K562 (cell line): ENCODE results near the gene MTHFR. TPM values are rescaled to one million over a fixed set of nuclear protein-coding genes. Genes with fewer than 3 reads are reported as not detected.
A peak's percentile ranks its signal among the peaks of the same experiment; 100 is the strongest.

Experiments used
- ATAC-seq: fragments of 200-7000 bp; cut with Tn5 transposase; 3 replicates; pipeline ENCODE4 v1.9.1; 2020; ENCODE audit warnings: moderate library complexity
- BruUV-seq: library from RNA; stranded (reverse); fragments of 400-500 nt; replicated peaks from 2 replicates; lab custom pipeline; 2021; lab: Mats Ljungman, UMichigan
- CTCF ChIA-PET: fragments of 300-600 bp; formaldehyde crosslinking; extraction: SDS; loops from one replicate; lab custom pipeline; 2021; ENCODE audit warnings: low intra/inter-chr PET ratio; lab: Yijun Ruan, JAX
- POLR2A ChIA-PET: fragments of 300-600, 350-650 bp; sonication (Branson Sonifier 250); formaldehyde crosslinking; extraction: SDS; loops from one replicate; lab custom pipeline; 2021; ENCODE audit warnings: antibody characterized with exemption, inconsistent platforms; lab: Yijun Ruan, JAX
- DNase-seq, 4 experiments: peaks; one replicate each; pipeline versions ENCODE4 v3.0.0 to v3.0.0-alpha.2; 2011 to 2018; ENCODE audit warnings: low spot score in 3 of 4, mixed read lengths in 3 of 4; ENCODE audit errors: extremely low read depth in 1 of 4
- FAIRE-seq: peaks from 2 replicates; lab custom pipeline; 2011; peaks lifted over from hg19 to GRCh38; lab: Jason Lieb, UNC
- H2AFZ ChIP-seq: 2 replicates; pipeline ENCODE4 v1.6.0; 2011; ENCODE audit warnings: low read depth, low read length, control low read depth, inconsistent platforms
- H3K27ac ChIP-seq: fragments of 200-600 bp; 3 replicates; pipeline ENCODE4 v1.8.0; 2011; ENCODE audit warnings: low read depth, mild to moderate bottlenecking, control low read depth, inconsistent platforms, low read length, moderate library complexity, mixed read lengths; ENCODE audit errors: extremely low read depth
- H3K27me3 ChIP-seq, 2 experiments: fragments of 300-600 bp in 1 of 2; 2 replicates in 1 of 2; 3 replicates in 1 of 2; pipeline versions ENCODE4 v1.6.0 to v1.8.0; 2011; ENCODE audit warnings: inconsistent platforms in 2 of 2, low read length in 2 of 2, mild to moderate bottlenecking in 1 of 2, mixed read lengths in 1 of 2, moderate library complexity in 1 of 2; ENCODE audit not compliant: control insufficient read depth in 2 of 2, insufficient read depth in 2 of 2
- H3K36me3 ChIP-seq: fragments of 300-600 bp; 3 replicates; pipeline ENCODE4 v1.8.0; 2011; ENCODE audit warnings: mild to moderate bottlenecking, low read length, inconsistent platforms; ENCODE audit not compliant: control insufficient read depth, insufficient read depth
- H3K4me1 ChIP-seq, 2 experiments: fragments of 200-600 bp in 1 of 2; replicated peaks in 1 of 2; 2 replicates in 1 of 2; 3 replicates in 1 of 2; pipeline versions ENCODE4 v1.5.1 to v1.8.0; 2011; ENCODE audit warnings: inconsistent platforms in 2 of 2, low read length in 2 of 2, mild to moderate bottlenecking in 1 of 2, mixed read lengths in 1 of 2, moderate library complexity in 1 of 2; ENCODE audit not compliant: control insufficient read depth in 2 of 2, insufficient read depth in 2 of 2
- H3K4me2 ChIP-seq: 2 replicates; pipeline ENCODE4 v1.6.1; 2011; ENCODE audit warnings: low read length, control low read depth, inconsistent platforms, mixed read lengths; ENCODE audit not compliant: insufficient read depth
- H3K4me3 ChIP-seq: fragments of 200-600 bp; sonication (generic), shearing (Covaris generic); 2 replicates; pipeline ENCODE4 v1.5.1; 2016; ENCODE audit warnings: control low read depth, inconsistent platforms
- H3K79me2 ChIP-seq: fragments of 200-600 bp; 3 replicates; pipeline ENCODE4 v1.8.0; 2011; ENCODE audit warnings: low read length, inconsistent platforms; ENCODE audit not compliant: control insufficient read depth, insufficient read depth
- H3K9ac ChIP-seq, 2 experiments: 2 replicates each; pipeline versions ENCODE4 v1.6.0 to v1.6.1; 2011; ENCODE audit warnings: low read depth in 2 of 2, low read length in 2 of 2, control low read depth in 1 of 2, inconsistent platforms in 1 of 2, mild to moderate bottlenecking in 1 of 2, mixed read lengths in 1 of 2; ENCODE audit not compliant: insufficient read depth in 1 of 2
- H3K9me1 ChIP-seq: one replicate; pipeline ENCODE4 v1.6.0; 2011; ENCODE audit warnings: inconsistent platforms, mild to moderate bottlenecking, low read length, moderate library complexity; ENCODE audit not compliant: control insufficient read depth, insufficient read depth
- H3K9me3 ChIP-seq: replicated peaks from 2 replicates; pipeline ENCODE4 v1.5.1; 2011; ENCODE audit warnings: low read depth, low read length, inconsistent platforms; ENCODE audit not compliant: control insufficient read depth, insufficient read depth
- H4K20me1 ChIP-seq: replicated peaks from 2 replicates; pipeline ENCODE4 v1.6.1; 2011; ENCODE audit warnings: low read length, inconsistent platforms, mixed read lengths; ENCODE audit not compliant: control insufficient read depth, insufficient read depth
- BRCA1 ChIP-seq, 2 experiments: fragments of 450-650 bp in 1 of 2; sonication (generic) in 1 of 2; formaldehyde crosslinking in 1 of 2; IDR thresholded peaks; 2 replicates each; pipeline versions ENCODE4 v1.5.0 to v1.6.1; 2017 to 2020; ENCODE audit warnings: mild to moderate bottlenecking in 1 of 2, missing genetic modification reagents in 1 of 2
- C11orf30 ChIP-seq: fragments of 450-650 bp; IDR thresholded peaks from 2 replicates; pipeline ENCODE4 v1.6.1; 2016; ENCODE audit warnings: low read depth, mild to moderate bottlenecking
- CBX2 ChIP-seq: fragments of 200-600 bp; sonication (generic); IDR thresholded peaks from one replicate; pipeline ENCODE4 v1.6.1; 2012; ENCODE audit warnings: mild to moderate bottlenecking, low read length, inconsistent platforms; ENCODE audit not compliant: insufficient read depth, poor library complexity, severe bottlenecking
- CHAMP1 ChIP-seq: fragments of 450-650 bp; IDR thresholded peaks from 2 replicates; pipeline ENCODE4 v1.6.1; 2016; ENCODE audit warnings: mild to moderate bottlenecking
- ELK1 ChIP-seq: sonication (generic); formaldehyde crosslinking; IDR thresholded peaks from 2 replicates; pipeline ENCODE4 v1.8.1; 2022; ENCODE audit warnings: missing genetic modification reagents
- GTF2F1 ChIP-seq: IDR thresholded peaks from 2 replicates; pipeline ENCODE4 v1.6.1; 2011; ENCODE audit warnings: low read depth, low read length, improper control_type of control experiment
- HEY1 ChIP-seq: fragments of 250-450 bp; sonication (Bioruptor Pico); IDR thresholded peaks from 2 replicates; pipeline ENCODE4 v1.5.0; 2020; ENCODE audit warnings: mild to moderate bottlenecking, moderate library complexity, borderline replicate concordance
- HMBOX1 ChIP-seq: sonication (generic); IDR thresholded peaks from 2 replicates; pipeline ENCODE4 v1.6.1; 2016
- HOXB6 ChIP-seq: fragments of 250-450 bp; sonication (Bioruptor Pico); IDR thresholded peaks from 2 replicates; pipeline ENCODE4 v1.5.1; 2022; ENCODE audit warnings: mild to moderate bottlenecking, borderline replicate concordance
- MEF2D ChIP-seq: conservative IDR thresholded peaks from 2 replicates; pipeline ENCODE4 v1.6.1; 2016; ENCODE audit warnings: low read depth, missing genetic modification characterization, missing compliant biosample characterization
- PHTF2 ChIP-seq: fragments of 250-450 bp; sonication (Bioruptor Pico); IDR thresholded peaks from 2 replicates; pipeline ENCODE4 v1.5.0; 2021; ENCODE audit warnings: mild to moderate bottlenecking
- POLR3G ChIP-seq: IDR thresholded peaks from 2 replicates; pipeline ENCODE4 v1.6.1; 2011; ENCODE audit not compliant: insufficient read length, insufficient replicate concordance; ENCODE audit errors: extremely low read depth
- TSHZ1 ChIP-seq: fragments of 250-450 bp; sonication (Bioruptor Pico); IDR thresholded peaks from 2 replicates; pipeline ENCODE4 v1.4.0; 2020; ENCODE audit warnings: mild to moderate bottlenecking, moderate library complexity
- ZKSCAN3 ChIP-seq: fragments of 250-450 bp; sonication (Bioruptor Pico); IDR thresholded peaks from 2 replicates; pipeline ENCODE4 v1.4.0; 2020
- ZSCAN32 ChIP-seq: fragments of 450-650 bp; formaldehyde crosslinking; IDR thresholded peaks from 2 replicates; pipeline ENCODE4 v1.4.0; 2020; ENCODE audit warnings: mild to moderate bottlenecking, moderate library complexity
- WGBS: fragments of 100-300 bp; shearing (Covaris generic); methylation state at CpG from one replicate; pipeline ENCODE4 v1.1.6; 2016; ENCODE audit warnings: low coverage, mixed read lengths; ENCODE audit not compliant: insufficient coverage; ENCODE audit errors: missing lambda C conversion rate; 5-methylcytosine and 5-hydroxymethylcytosine counted together
- in situ Hi-C: fragments of 300-500 bp; cut with MboI; formaldehyde crosslinking; loops from 4 replicates; pipeline ENCODE4 v1.15.0; 2018; ENCODE audit warnings: inconsistent platforms, mixed read lengths
- intact Hi-C: fragments of 100-400 bp; cut with micrococcal nuclease; formaldehyde crosslinking; loops from 2 replicates; pipeline ENCODE4 v1.14.2; 2022
- polyA plus RNA-seq, 8 experiments: library from polyadenylated mRNA; depleted of rRNA in 4 of 8; stranded (reverse) in 5 of 8; unstranded in 3 of 8; fragments of >200 nt; fragmentation: Nextera tagmentation in 2 of 8; fragmentation: Illumina TruSeq in 1 of 8; extraction: Ambion mirVana in 2 of 8; extraction: Trizol in 1 of 8; gene quantifications; 2 replicates each; pipeline versions ENCODE4 v1.2.1 to v1.2.3, GENCODE V29; 2011 to 2014; ENCODE audit warnings: inconsistent platforms in 1 of 8, missing spikeins in 1 of 8
- total RNA-seq, 7 experiments: library from RNA; depleted of rRNA in 6 of 7; stranded (reverse); fragments of >200 nt in 6 of 7; fragmentation: Illumina TruSeq in 2 of 7; extraction: Trizol in 2 of 7; gene quantifications; 2 replicates each; pipeline versions ENCODE4 v1.2.1 to v1.2.3, GENCODE V29; 2011 to 2021; ENCODE audit warnings: low replicate concordance in 1 of 7

The MTHFR gene
- total and polyA plus RNA-seq, 9 of the 15 experiments (the other 6 are each of a cell fraction or from before 2014, with no cell fraction given) = 5.0 to 104 (median 62.6) TPM

- H3K79me2 ChIP-seq = no peaks in the 10 kb centered on the region
- CTCF ChIA-PET = no interaction called here
- H2AFZ ChIP-seq = no peak overlapping the region
- DNase-seq (no peak), ATAC-seq (no peak), FAIRE-seq (no peak)
- TF ChIP-seq MEF2D (tag) = no peak
- no peak for TF ChIP-seq C11orf30
- no peak for TF ChIP-seq POLR3G
- TF ChIP-seq CBX2 = no peak
- no peak for TF ChIP-seq GTF2F1
- TF ChIP-seq PHTF2 (CRISPR knock-in tag) = no peak
- no peak for TF ChIP-seq ZKSCAN3 (CRISPR knock-in tag)
- TF ChIP-seq ELK1 (CRISPR knock-in tag) = no peak
- no peak for TF ChIP-seq HOXB6 (CRISPR knock-in tag)
- TF ChIP-seq TSHZ1 = no peak
- no peak for TF ChIP-seq BRCA1 (IDR thresholded peaks at IDR 0.05)
- TF ChIP-seq BRCA1 (CRISPR knock-in tag; IDR thresholded peaks at IDR 0.05) = no peak
- no peak for TF ChIP-seq ZSCAN32 (CRISPR knock-in tag)
- TF ChIP-seq HMBOX1 = no peak
- no peak for TF ChIP-seq HEY1 (CRISPR knock-in tag)
- no peak for TF ChIP-seq CHAMP1
- 71% methylated on average over 9 of the region's 9 CpGs for WGBS
- H3K9me1 ChIP-seq = no peaks in the 10 kb centered on the region
- peaks cover 15 to 21% of the 10 kb centered on the region in 2 experiments for H3K4me1 ChIP-seq
- no TSS peak for BruUV-seq
- peaks cover 37% of the 10 kb centered on the region for H3K36me3 ChIP-seq
- H3K27ac ChIP-seq = no peak overlapping the region
- H3K4me2 ChIP-seq = no peak overlapping the region
- H4K20me1 ChIP-seq = peaks cover 5% of the 10 kb centered on the region; the same call in 1 of the 2 replicates
- in situ Hi-C loops = no loop called here
- H3K4me3 ChIP-seq = no peak overlapping the region
- no peaks in the 10 kb centered on the region for H3K9me3 ChIP-seq
- peaks cover 0 to 7% of the 10 kb centered on the region in 2 experiments; a peak in 2 of 5 replicates for H3K27me3 ChIP-seq
- POLR2A ChIA-PET = interaction anchor here (1.3 to 14.0 kb wide), 2 partner anchors 11 to 60 kb away, joined by 4 to 304 read pairs; partner anchors contain the start of gene NPPB
- intact Hi-C loops = no loop called here
- 0 out of 4 replicates have a peak overlapping the region, but pooled peaks of 1 of the 2 experiments have one; percentile 2 for H3K9ac ChIP-seq
Observed at GRCh38 chr1:11848373-11848700, 42.6 kb upstream of the MTHFR start.
